ENCODE data around the gene PIK3R5. TPM values are rescaled to one million over a fixed set of nuclear protein-coding genes. Genes with fewer than 3 reads are reported as not detected.

The PIK3R5 gene
- total RNA-seq, 6 donors from 2014 or later: 22.3 to 175 (median 49.8) TPM

DNA sequence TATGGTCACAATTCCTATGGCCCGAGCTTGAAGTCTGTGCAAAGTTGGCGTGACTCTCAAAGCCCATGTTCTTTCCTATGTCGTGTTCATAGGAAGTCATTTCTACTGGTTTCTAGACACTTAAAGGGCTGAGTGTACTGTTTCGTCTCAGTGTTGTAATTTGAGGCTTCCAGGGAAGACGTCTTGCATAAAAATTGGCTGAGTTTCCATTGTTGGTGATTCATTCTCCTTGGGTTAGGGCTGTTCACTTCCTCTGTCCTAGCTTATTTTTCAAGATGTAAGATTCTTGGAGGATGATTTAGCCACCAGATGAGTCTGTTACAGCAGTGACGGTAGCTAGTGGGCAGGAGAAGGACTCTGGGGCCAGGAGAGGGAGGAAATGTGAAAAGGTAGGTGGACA, 43.1 kb downstream of the PIK3R5 start:
- no peaks in the 10 kb centered on the region for H3K36me3 ChIP-seq
- H3K27me3 ChIP-seq: no peaks in the 10 kb centered on the region

GRCh38 chr17:8921147-8921546, 44.4 kb downstream of the PIK3R5 start:
- TF ChIP-seq, protein P1, sequence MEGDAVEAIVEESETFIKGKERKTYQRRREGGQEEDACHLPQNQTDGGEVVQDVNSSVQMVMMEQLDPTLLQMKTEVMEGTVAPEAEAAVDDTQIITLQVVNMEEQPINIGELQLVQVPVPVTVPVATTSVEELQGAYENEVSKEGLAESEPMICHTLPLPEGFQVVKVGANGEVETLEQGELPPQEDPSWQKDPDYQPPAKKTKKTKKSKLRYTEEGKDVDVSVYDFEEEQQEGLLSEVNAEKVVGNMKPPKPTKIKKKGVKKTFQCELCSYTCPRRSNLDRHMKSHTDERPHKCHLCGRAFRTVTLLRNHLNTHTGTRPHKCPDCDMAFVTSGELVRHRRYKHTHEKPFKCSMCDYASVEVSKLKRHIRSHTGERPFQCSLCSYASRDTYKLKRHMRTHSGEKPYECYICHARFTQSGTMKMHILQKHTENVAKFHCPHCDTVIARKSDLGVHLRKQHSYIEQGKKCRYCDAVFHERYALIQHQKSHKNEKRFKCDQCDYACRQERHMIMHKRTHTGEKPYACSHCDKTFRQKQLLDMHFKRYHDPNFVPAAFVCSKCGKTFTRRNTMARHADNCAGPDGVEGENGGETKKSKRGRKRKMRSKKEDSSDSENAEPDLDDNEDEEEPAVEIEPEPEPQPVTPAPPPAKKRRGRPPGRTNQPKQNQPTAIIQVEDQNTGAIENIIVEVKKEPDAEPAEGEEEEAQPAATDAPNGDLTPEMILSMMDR (IDR thresholded peaks at IDR 0.05): no peak
- TF ChIP-seq POLR2A (IDR thresholded peaks at IDR 0.05) (no peak), EP300 (IDR thresholded peaks at IDR 0.05) (no peak), POLR2AphosphoS5 (IDR thresholded peaks at IDR 0.05) (no peak)
- Histone ChIP-seq H3K4me1 (peaks cover 0 to 7% (median 3%) of the 10 kb centered on the region in 4 donors), H3K9me3 (peaks cover 6 to 10% (median 6%) of the 10 kb centered on the region in 4 donors), H3K27ac (no peak overlapping the region), H3K27me3 (no peaks in the 10 kb centered on the region), H3K36me3 (no peaks in the 10 kb centered on the region), H3K4me3 (no peak overlapping the region)
- ATAC-seq (ENCODE audit: low FRiP score in 2 of 2) (no peak), DNase-seq (no peak)
- 70 to 72% methylated on average over 2 of the region's 2 CpGs for WGBS, 2 donors

More for the DNA sequence above, 43.1 kb downstream of the PIK3R5 start:
- 34 to 46% methylated on average over 6 of the region's 6 CpGs for WGBS, 2 donors
- Histone ChIP-seq H3K4me1 (peaks cover 0 to 2% (median 0%) of the 10 kb centered on the region in 4 donors), H3K9me3 (peaks cover 6 to 11% (median 8%) of the 10 kb centered on the region in 4 donors), H3K4me3 (no peak overlapping the region), H3K27ac (peak overlapping the region; percentile 64 to 83 (median 68))
- TF ChIP-seq POLR2AphosphoS5 (IDR thresholded peaks at IDR 0.05) (peak in 1 of 2 donors; percentile 70), EP300 (IDR thresholded peaks at IDR 0.05) (peak in 2 of 4 donors; percentile 77 to 84), POLR2A (IDR thresholded peaks at IDR 0.05) (peak in 1 of 4 donors; percentile 46)
- TF ChIP-seq, protein P1 (IDR thresholded peaks at IDR 0.05): no peak
- DNase-seq (no peak), ATAC-seq (ENCODE audit: low FRiP score in 2 of 2) (peak; percentile 67 to 92)

GRCh38 chr17:8918807-8919465, 46.6 kb downstream of the PIK3R5 start:
- ATAC-seq (ENCODE audit: low FRiP score in 2 of 2): no peak
- no peak overlapping the region for H3K4me3 ChIP-seq
- peak overlapping the region in 2 of 4 donors; percentile 15 to 27 for H3K27ac ChIP-seq
- H3K9me3 ChIP-seq: peaks cover 6 to 10% (median 6%) of the 10 kb centered on the region in 4 donors
- H3K36me3 ChIP-seq: no peaks in the 10 kb centered on the region
- no peak for TF ChIP-seq EP300 (IDR thresholded peaks at IDR 0.05)
- no peak for TF ChIP-seq POLR2A (IDR thresholded peaks at IDR 0.05)
- TF ChIP-seq, protein P1 (IDR thresholded peaks at IDR 0.05): no peak
- no peak for TF ChIP-seq POLR2AphosphoS5 (IDR thresholded peaks at IDR 0.05)
- H3K4me1 ChIP-seq: peaks cover 0 to 11% (median 8%) of the 10 kb centered on the region in 4 donors
- H3K27me3 ChIP-seq: no peaks in the 10 kb centered on the region
- 43 to 75% methylated on average over 3 of the region's 3 CpGs for WGBS, 2 donors
- DNase-seq: no peak

DNA sequence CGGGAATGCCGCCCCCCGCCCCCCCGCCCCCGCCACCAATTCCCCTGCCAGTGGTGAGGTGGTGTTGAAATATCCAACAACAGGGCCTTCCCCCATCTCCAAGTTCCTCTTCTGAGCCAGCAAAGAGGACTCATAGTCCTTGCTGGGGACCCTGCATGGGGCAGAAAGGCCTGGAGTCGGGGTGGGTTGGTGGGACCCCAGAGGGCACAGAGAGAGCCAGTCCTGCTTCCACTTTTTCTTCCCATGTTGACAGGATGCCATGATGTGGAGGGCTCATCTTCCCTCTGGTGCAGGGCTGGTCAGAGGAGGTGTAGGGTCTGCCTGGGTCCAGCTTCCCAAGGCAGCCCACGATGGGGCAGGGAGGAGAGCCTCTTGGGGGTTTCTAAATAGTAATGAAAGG, 49.0 kb downstream of the PIK3R5 start:
- no peak overlapping the region for H3K4me3 ChIP-seq
- DNase-seq (peak in 1 of 2 donors; percentile 53), ATAC-seq (ENCODE audit: low FRiP score in 2 of 2) (peak; percentile 49 to 73)
- no peaks in the 10 kb centered on the region for H3K36me3 ChIP-seq
- no peaks in the 10 kb centered on the region for H3K27me3 ChIP-seq
- no peak for TF ChIP-seq POLR2A (IDR thresholded peaks at IDR 0.05)
- no peak for TF ChIP-seq EP300 (IDR thresholded peaks at IDR 0.05)
- no peak for TF ChIP-seq POLR2AphosphoS5 (IDR thresholded peaks at IDR 0.05)
- TF ChIP-seq, protein P1 (IDR thresholded peaks at IDR 0.05): no peak
- H3K27ac ChIP-seq: peak overlapping the region; percentile 17 to 90 (median 78)
- H3K4me1 ChIP-seq: peaks cover 0 to 11% (median 8%) of the 10 kb centered on the region in 4 donors
- peaks cover 6 to 10% (median 6%) of the 10 kb centered on the region in 4 donors for H3K9me3 ChIP-seq
- WGBS, 2 donors: 60 to 65% methylated on average over 2 to 3 of the region's 7 CpGs
